Motor neuron (in vitro differentiated cells): ENCODE results near the gene CEP72. TPM values are rescaled to one million over a fixed set of nuclear protein-coding genes. Genes with fewer than 3 reads are reported as not detected.
A peak's percentile ranks its signal among the peaks of the same experiment; 100 is the strongest.
"Not testable (repeated sequence)": the region's sequence is repeated elsewhere in the genome, so short reads cannot be mapped to it uniquely, and the experiment has no call there.

Experiments
- ATAC-seq, 8 experiments: fragments of 200-7000 bp; cut with Tn5 transposase; replicated peaks in 6 of 8; 2 replicates each; pipeline ENCODE4 v1.8.0; 2021; ENCODE audit warnings: mild to moderate bottlenecking in 8 of 8, moderate library complexity in 8 of 8
- H3K27ac ChIP-seq, 2 donors: fragments of 250-450 bp; sonication (Bioruptor Pico); 2 replicates each; pipeline ENCODE4 v1.9.0; 2021; ENCODE audit warnings: antibody characterized with exemption in 2 of 2, mild to moderate bottlenecking in 2 of 2, moderate library complexity in 1 of 2
- H3K4me1 ChIP-seq, 2 donors: fragments of 250-450 bp; sonication (Bioruptor Pico); replicated peaks in 1 of 2; 2 replicates each; pipeline ENCODE4 v1.6.1; 2021; ENCODE audit warnings: antibody characterized with exemption in 2 of 2, mild to moderate bottlenecking in 2 of 2, moderate library complexity in 1 of 2
- H3K4me3 ChIP-seq, 5 donors: fragments of 250-450 bp; sonication (Bioruptor Pico); 2 replicates each; pipeline ENCODE4 v1.9.0; 2021; ENCODE audit warnings: antibody characterized with exemption in 5 of 5, mild to moderate bottlenecking in 5 of 5, moderate library complexity in 4 of 5
- WGBS, 10 experiments: fragments of 450-650 bp; shearing (Covaris generic); methylation state at CpG; one replicate each; pipeline ENCODE4 v1.0.0; 2022; 5-methylcytosine and 5-hydroxymethylcytosine counted together
- in situ Hi-C, 9 experiments: fragments of 400-800 bp; cut with MboI; loops; one replicate each; pipeline ENCODE4 v1.15.0; 2021; ENCODE audit warnings: low sequenced_read_pairs in 9 of 9, low pct_unique_long_range_greater_than_20kb in 2 of 9; ENCODE audit not compliant: unreplicated experiment in 9 of 9
- total RNA-seq, 8 experiments: library from RNA; unstranded; fragments of 300-600 nt; gene quantifications; 2 replicates each; pipeline versions ENCODE4 v1.2.3 to v1.2.4, GENCODE V29; 2022

Gene CEP72
- total RNA-seq, 8 experiments from 2014 or later, result 0.71 to 18.0 (median 2.1) TPM

GRCh38 chr5:672329-673160 is 60.4 kb downstream of the CEP72 start:
- ATAC-seq, result peak; percentile 52 to 74 (median 64)
- Histone ChIP-seq H3K27ac (peak overlapping the region in 1 of 2 donors; percentile 58), H3K4me3 (no peak overlapping the region), H3K4me1 (peaks cover 16 to 32% of the 10 kb centered on the region in 2 donors)
- 0 to 28% (median 4%) methylated on average over 1 to 18 of the region's 27 CpGs; no CpG with 5 or more reads in 3 of the 10 experiments for WGBS, 10 experiments
- in situ Hi-C loops, result loop anchor here in 2 of 9 experiments (25.0 kb wide), 1 partner anchor 215 kb away; the partner anchor contains the start of genes BRD9 (in 2 of the 2) and TRIP13 (in 2 of the 2)

GRCh38 chr5:673161-673830 is 61.2 kb downstream of the CEP72 start:
- in situ Hi-C loops, result loop anchor here in 2 of 9 experiments (25.0 kb wide), 1 partner anchor 214 kb away; the partner anchor contains the start of genes BRD9 (in 2 of the 2) and TRIP13 (in 2 of the 2)
- Histone ChIP-seq H3K27ac (no peak overlapping the region), H3K4me3 (no peak overlapping the region), H3K4me1 (peaks cover 16 to 32% of the 10 kb centered on the region in 2 donors)
- no peak for ATAC-seq
- 3 to 32% methylated on average over 6 to 7 of the region's 19 CpGs; no CpG with 5 or more reads in 8 of the 10 experiments for whole genome bisulfite sequencing, 10 experiments

GRCh38 chr5:673831-674629 is 61.9 kb downstream of the CEP72 start:
- 66 to 100% (median 89%) methylated on average over 3 to 7 of the region's 27 CpGs; no CpG with 5 or more reads in 6 of the 10 experiments for WGBS, 10 experiments
- H3K4me3 ChIP-seq, result no peak overlapping the region
- H3K27ac ChIP-seq, result no peak overlapping the region
- in situ Hi-C loops, result loop anchor here in 2 of 9 experiments (25.0 kb wide), 1 partner anchor 213 kb away; the partner anchor contains the start of genes BRD9 (in 2 of the 2) and TRIP13 (in 2 of the 2)
- peak in 2 of 8 experiments; percentile 1 to 5 for ATAC-seq
- peaks cover 16 to 32% of the 10 kb centered on the region in 2 donors for H3K4me1 ChIP-seq

GRCh38 chr5:674630-675011 is 62.5 kb downstream of the CEP72 start:
- WGBS, 10 experiments, result no CpG with 5 or more reads among the region's 7 CpGs
- peaks cover 16 to 32% of the 10 kb centered on the region in 2 donors for H3K4me1 ChIP-seq
- no peak overlapping the region for H3K4me3 ChIP-seq
- in situ Hi-C loops, result loop anchor here in 2 of 9 experiments (25.0 kb wide), 1 partner anchor 213 kb away; the partner anchor contains the start of genes BRD9 (in 2 of the 2) and TRIP13 (in 2 of the 2)
- ATAC-seq, result peak in 2 of 8 experiments; percentile 5 to 31
- no peak overlapping the region for H3K27ac ChIP-seq

- peaks cover 16 to 32% of the 10 kb centered on the region in 2 donors for H3K4me1 ChIP-seq
- 90% methylated on average over 2 of the region's 20 CpGs; no CpG with 5 or more reads in 9 of the 10 experiments for WGBS, 10 experiments
Observed at GRCh38 chr5:675111-675870, 63.2 kb downstream of the CEP72 start.

GRCh38 chr5:675871-676698 is 63.9 kb downstream of the CEP72 start:
- H3K4me1 ChIP-seq, result peaks cover 16 to 32% of the 10 kb centered on the region in 2 donors
- in situ Hi-C loops, result no loop called here
- H3K27ac ChIP-seq, result no peak overlapping the region
- 20 to 100% (median 73%) methylated on average over 1 to 10 of the region's 36 CpGs; no CpG with 5 or more reads in 3 of the 10 experiments for WGBS, 10 experiments
- ATAC-seq, result no peak
- no peak overlapping the region for H3K4me3 ChIP-seq

More at GRCh38 chr5:675111-675870, 63.2 kb downstream of the CEP72 start:
- Histone ChIP-seq H3K27ac (no peak overlapping the region), H3K4me3 (no peak overlapping the region)
- in situ Hi-C loops, result no loop called here
- ATAC-seq, result no peak

GRCh38 chr5:676699-677076 is 64.5 kb downstream of the CEP72 start:
- WGBS, 10 experiments, result 84 to 94% (median 92%) methylated on average over 13 to 36 of the region's 48 CpGs; no CpG with 5 or more reads in 6 of the 10 experiments
- in situ Hi-C loops, result no loop called here
- Histone ChIP-seq H3K4me3 (no peak overlapping the region), H3K27ac (no peak overlapping the region), H3K4me1 (peaks cover 16 to 32% of the 10 kb centered on the region in 2 donors)
- ATAC-seq, result no peak

- no peak overlapping the region for H3K4me3 ChIP-seq
- in situ Hi-C loops, result no loop called here
- H3K4me1 ChIP-seq, result peaks cover 11 to 24% of the 10 kb centered on the region in 2 donors
- WGBS, 10 experiments, result 100% methylated on average over 2 of the region's 44 CpGs; no CpG with 5 or more reads in 9 of the 10 experiments
- no peak overlapping the region for H3K27ac ChIP-seq
- ATAC-seq, result no peak
Observed at GRCh38 chr5:677131-678101, 65.3 kb downstream of the CEP72 start.

- WGBS, 10 experiments, result 93% methylated on average over 3 of the region's 16 CpGs; no CpG with 5 or more reads in 9 of the 10 experiments
- H3K4me3 ChIP-seq, ATAC-seq, in situ Hi-C loops, H3K27ac ChIP-seq: not testable (repeated sequence)
- H3K4me1 ChIP-seq, result peaks cover 0 to 16% of the 10 kb centered on the region in 2 donors
Observed at GRCh38 chr5:678521-678920, 66.4 kb downstream of the CEP72 start.

- not testable (repeated sequence) for H3K4me3 ChIP-seq, H3K4me1 ChIP-seq
Observed at GRCh38 chr5:679166-679895, 67.2 kb downstream of the CEP72 start.

More at GRCh38 chr5:679166-679895, 67.2 kb downstream of the CEP72 start:
- ATAC-seq, in situ Hi-C loops, H3K27ac ChIP-seq: not testable (repeated sequence)
- no CpG with 5 or more reads among the region's 17 CpGs for WGBS, 10 experiments
